ENCODE results near the gene PLXNB2.
A peak's percentile ranks its signal among the peaks of the same experiment; 100 is the strongest.

Gene PLXNB2

DNA sequence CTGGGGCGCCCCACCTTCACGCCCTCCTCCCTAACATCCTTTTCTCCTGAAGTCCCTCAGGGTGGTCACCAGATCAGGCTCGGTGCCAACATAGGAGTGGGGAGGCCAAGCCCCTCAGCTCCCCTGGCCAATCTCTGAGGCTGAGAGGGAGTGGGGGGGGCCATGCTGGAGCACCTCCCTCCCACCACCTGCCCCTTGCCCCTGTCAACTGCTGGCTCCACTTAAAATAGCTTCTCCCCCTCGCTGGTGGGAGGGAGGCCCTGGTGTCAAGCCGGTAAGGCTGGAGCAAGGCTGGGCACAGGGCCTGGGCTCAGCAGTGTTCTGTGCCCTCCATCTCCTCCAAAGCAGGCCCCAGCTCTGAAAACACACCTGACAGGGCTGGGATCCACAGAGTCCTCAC lies 4.9 kb downstream of the PLXNB2 start:
- Histone ChIP-seq H3K27ac (ENCODE audit: low read depth, low read length) (no peak overlapping the region), H3K4me3 (ENCODE audit: low read depth, low read length) (no peak overlapping the region), H3K9me3 (ENCODE audit: control insufficient read depth, insufficient read depth, low read depth, low read length) (no peaks in the 10 kb centered on the region), H3K27me3 (ENCODE audit: control insufficient read depth, insufficient read depth, low read length) (no peaks in the 10 kb centered on the region), H3K36me3 (ENCODE audit: control insufficient read depth, insufficient read depth, low read length) (no peaks in the 10 kb centered on the region), H3K4me1 (ENCODE audit: control insufficient read depth, insufficient read depth, low read length) (peaks cover 43% of the 10 kb centered on the region), H3K9ac (ENCODE audit: low read length) (no peak overlapping the region)

DNA sequence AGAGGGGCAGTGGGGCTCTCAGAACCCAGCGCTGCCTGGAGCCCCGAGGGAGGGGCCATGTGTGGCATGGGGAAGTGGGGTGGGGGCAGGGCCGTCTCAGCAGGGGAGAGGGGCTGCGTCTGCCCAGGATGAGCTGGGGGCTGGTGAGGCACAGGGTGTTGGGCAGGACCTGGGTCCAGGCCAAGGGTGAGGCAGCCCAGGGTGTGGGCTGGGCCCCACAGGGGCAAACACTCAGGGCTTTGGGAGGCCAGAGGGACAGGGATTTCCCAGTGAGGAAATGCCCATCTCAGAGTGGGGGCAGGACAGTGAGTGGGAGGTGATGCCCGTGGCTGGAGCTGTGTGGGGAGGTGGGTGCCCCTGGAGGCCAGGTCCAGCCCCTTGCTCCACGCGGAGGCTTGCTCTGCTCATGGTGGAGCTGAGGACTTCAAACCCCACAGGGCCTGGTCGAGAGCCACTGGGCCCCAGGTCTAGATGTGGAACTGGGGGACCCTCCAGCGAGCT lies 5.4 kb downstream of the PLXNB2 start:
- Histone ChIP-seq H3K9me3 (ENCODE audit: control insufficient read depth, insufficient read depth, low read depth, low read length) (no peaks in the 10 kb centered on the region), H3K9ac (ENCODE audit: low read length) (no peak overlapping the region), H3K27ac (ENCODE audit: low read depth, low read length) (no peak overlapping the region), H3K4me3 (ENCODE audit: low read depth, low read length) (no peak overlapping the region), H3K27me3 (ENCODE audit: control insufficient read depth, insufficient read depth, low read length) (no peaks in the 10 kb centered on the region), H3K36me3 (ENCODE audit: control insufficient read depth, insufficient read depth, low read length) (no peaks in the 10 kb centered on the region), H3K4me1 (ENCODE audit: control insufficient read depth, insufficient read depth, low read length) (peaks cover 44% of the 10 kb centered on the region)

DNA sequence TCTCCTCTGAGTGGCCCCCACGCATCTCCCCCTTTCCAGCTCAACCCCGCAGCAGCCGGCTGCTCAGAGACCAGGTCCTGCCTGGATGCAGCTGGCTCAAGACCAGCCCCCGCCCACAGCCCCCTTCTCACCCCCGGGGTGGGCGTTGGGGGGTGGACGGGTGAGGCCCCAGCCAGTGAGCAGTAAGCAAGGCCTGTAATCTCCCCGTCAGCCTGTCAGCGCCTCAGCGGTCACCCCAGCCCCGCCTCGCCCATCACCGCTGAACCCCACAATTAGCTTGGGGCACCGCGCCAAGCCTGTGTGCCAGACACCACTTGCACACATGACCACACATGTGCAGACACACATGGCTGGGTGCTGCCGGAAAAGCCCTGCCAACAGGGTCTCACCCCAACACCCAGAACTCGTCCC lies 5.9 kb downstream of the PLXNB2 start:
- H3K4me1 ChIP-seq (ENCODE audit: control insufficient read depth, insufficient read depth, low read length) = peaks cover 49% of the 10 kb centered on the region
- H3K9ac ChIP-seq (ENCODE audit: low read length) = no peak overlapping the region
- no peak overlapping the region for H3K27ac ChIP-seq (ENCODE audit: low read depth, low read length)
- H3K36me3 ChIP-seq (ENCODE audit: control insufficient read depth, insufficient read depth, low read length) = no peaks in the 10 kb centered on the region
- no peaks in the 10 kb centered on the region for H3K27me3 ChIP-seq (ENCODE audit: control insufficient read depth, insufficient read depth, low read length)
- H3K4me3 ChIP-seq (ENCODE audit: low read depth, low read length) = no peak overlapping the region
- no peaks in the 10 kb centered on the region for H3K9me3 ChIP-seq (ENCODE audit: control insufficient read depth, insufficient read depth, low read depth, low read length)

- Histone ChIP-seq H3K4me3 (ENCODE audit: low read depth, low read length) (peak overlapping the region; percentile 54; the same call in 1 of the 2 replicates), H3K9me3 (ENCODE audit: control insufficient read depth, insufficient read depth, low read depth, low read length) (no peaks in the 10 kb centered on the region), H3K4me1 (ENCODE audit: control insufficient read depth, insufficient read depth, low read length) (peaks cover 44% of the 10 kb centered on the region), H3K9ac (ENCODE audit: low read length) (no peak overlapping the region), H3K27me3 (ENCODE audit: control insufficient read depth, insufficient read depth, low read length) (no peaks in the 10 kb centered on the region), H3K27ac (ENCODE audit: low read depth, low read length) (no peak overlapping the region), H3K36me3 (ENCODE audit: control insufficient read depth, insufficient read depth, low read length) (no peaks in the 10 kb centered on the region)
These were observed 6.7 kb downstream of the PLXNB2 start for GRCh38 chr22:50300620-50301257.

GRCh38 chr22:50299785-50300619 lies 7.4 kb downstream of the PLXNB2 start:
- no peak overlapping the region for H3K27ac ChIP-seq (ENCODE audit: low read depth, low read length)
- peaks cover 39% of the 10 kb centered on the region for H3K4me1 ChIP-seq (ENCODE audit: control insufficient read depth, insufficient read depth, low read length)
- H3K9ac ChIP-seq (ENCODE audit: low read length) = peak overlapping the region; percentile 18
- H3K9me3 ChIP-seq (ENCODE audit: control insufficient read depth, insufficient read depth, low read depth, low read length) = no peaks in the 10 kb centered on the region
- no peaks in the 10 kb centered on the region for H3K27me3 ChIP-seq (ENCODE audit: control insufficient read depth, insufficient read depth, low read length)
- no peaks in the 10 kb centered on the region for H3K36me3 ChIP-seq (ENCODE audit: control insufficient read depth, insufficient read depth, low read length)
- peak overlapping the region; percentile 54 for H3K4me3 ChIP-seq (ENCODE audit: low read depth, low read length)

- H3K27me3 ChIP-seq (ENCODE audit: control insufficient read depth, insufficient read depth, low read length) = no peaks in the 10 kb centered on the region
- H3K4me3 ChIP-seq (ENCODE audit: low read depth, low read length) = peak overlapping the region; percentile 54
- no peaks in the 10 kb centered on the region for H3K9me3 ChIP-seq (ENCODE audit: control insufficient read depth, insufficient read depth, low read depth, low read length)
- H3K27ac ChIP-seq (ENCODE audit: low read depth, low read length) = no peak overlapping the region
- no peaks in the 10 kb centered on the region for H3K36me3 ChIP-seq (ENCODE audit: control insufficient read depth, insufficient read depth, low read length)
- no peak overlapping the region for H3K9ac ChIP-seq (ENCODE audit: low read length)
- peaks cover 38% of the 10 kb centered on the region for H3K4me1 ChIP-seq (ENCODE audit: control insufficient read depth, insufficient read depth, low read length)
These were observed 8.3 kb downstream of the PLXNB2 start for GRCh38 chr22:50298937-50299784.

DNA sequence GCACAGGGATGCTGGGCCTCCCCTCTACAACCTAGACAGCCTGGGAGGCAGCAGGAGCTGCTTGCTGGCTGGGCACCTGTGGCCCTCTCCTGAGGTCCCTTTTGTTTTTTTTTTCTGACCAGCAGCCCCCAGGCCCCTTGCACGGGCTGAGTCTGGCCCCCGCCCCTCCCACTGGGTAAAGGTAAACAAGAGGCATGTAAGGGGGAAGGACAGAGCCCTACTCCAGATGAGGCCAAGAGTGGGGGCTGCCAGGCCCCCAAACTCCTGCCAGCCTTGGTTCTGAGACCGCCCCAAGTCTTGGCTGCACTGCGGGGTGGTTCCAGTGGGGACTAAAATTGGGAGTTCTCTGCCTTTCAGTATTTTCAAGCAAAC lies 9.2 kb downstream of the PLXNB2 start:
- H3K36me3 ChIP-seq (ENCODE audit: control insufficient read depth, insufficient read depth, low read length) = no peaks in the 10 kb centered on the region
- H3K27me3 ChIP-seq (ENCODE audit: control insufficient read depth, insufficient read depth, low read length) = no peaks in the 10 kb centered on the region
- no peak overlapping the region for H3K27ac ChIP-seq (ENCODE audit: low read depth, low read length)
- H3K4me3 ChIP-seq (ENCODE audit: low read depth, low read length) = no peak overlapping the region
- no peaks in the 10 kb centered on the region for H3K9me3 ChIP-seq (ENCODE audit: control insufficient read depth, insufficient read depth, low read depth, low read length)
- no peak overlapping the region for H3K9ac ChIP-seq (ENCODE audit: low read length)
- peaks cover 36% of the 10 kb centered on the region for H3K4me1 ChIP-seq (ENCODE audit: control insufficient read depth, insufficient read depth, low read length)

DNA sequence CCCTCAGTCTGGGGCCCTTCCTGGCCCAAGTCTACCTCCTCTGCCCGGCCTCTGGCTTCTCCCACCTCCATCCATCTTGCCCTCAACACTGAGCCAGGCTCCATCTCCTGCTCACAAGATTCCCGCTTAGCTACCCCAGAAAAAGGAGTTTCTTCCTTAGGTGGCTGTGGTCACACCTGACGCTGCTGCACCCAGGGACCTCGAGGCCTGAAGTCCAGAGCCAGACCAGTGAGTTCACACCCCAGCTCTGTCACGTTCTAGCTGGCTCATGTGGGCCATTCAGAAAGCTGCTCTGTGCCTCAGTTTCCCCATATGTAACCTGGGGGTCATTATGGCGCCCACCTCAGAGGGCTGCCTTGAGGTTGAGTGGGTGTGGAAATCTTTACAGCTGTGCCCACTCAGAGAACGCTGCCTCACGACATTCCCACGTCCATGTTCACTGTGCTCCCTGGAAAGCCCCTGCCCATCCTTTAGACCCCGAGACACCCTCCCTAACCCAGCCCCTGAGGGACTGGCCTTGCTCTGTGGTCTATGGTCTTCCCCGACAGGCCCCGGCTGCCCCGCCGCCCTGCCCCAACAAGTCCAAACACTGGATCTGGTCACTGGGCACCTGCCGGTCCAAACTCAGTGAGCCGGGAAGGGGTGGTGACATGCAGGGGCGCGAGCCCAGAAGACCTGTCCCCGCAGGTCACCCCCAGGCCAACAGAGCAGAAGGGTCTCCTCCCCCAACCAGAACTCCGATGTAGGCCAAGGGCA lies 9.8 kb downstream of the PLXNB2 start:
- H3K27me3 ChIP-seq (ENCODE audit: control insufficient read depth, insufficient read depth, low read length) = no peaks in the 10 kb centered on the region
- peaks cover 39% of the 10 kb centered on the region for H3K4me1 ChIP-seq (ENCODE audit: control insufficient read depth, insufficient read depth, low read length)
- H3K36me3 ChIP-seq (ENCODE audit: control insufficient read depth, insufficient read depth, low read length) = no peaks in the 10 kb centered on the region
- H3K9me3 ChIP-seq (ENCODE audit: control insufficient read depth, insufficient read depth, low read depth, low read length) = no peaks in the 10 kb centered on the region
- no peak overlapping the region for H3K27ac ChIP-seq (ENCODE audit: low read depth, low read length)
- H3K9ac ChIP-seq (ENCODE audit: low read length) = no peak overlapping the region
- H3K4me3 ChIP-seq (ENCODE audit: low read depth, low read length) = no peak overlapping the region

- no peak overlapping the region for H3K4me3 ChIP-seq (ENCODE audit: low read depth, low read length)
- no peak overlapping the region for H3K9ac ChIP-seq (ENCODE audit: low read length)
- H3K27ac ChIP-seq (ENCODE audit: low read depth, low read length) = no peak overlapping the region
- peaks cover 43% of the 10 kb centered on the region for H3K4me1 ChIP-seq (ENCODE audit: control insufficient read depth, insufficient read depth, low read length)
- no peaks in the 10 kb centered on the region for H3K36me3 ChIP-seq (ENCODE audit: control insufficient read depth, insufficient read depth, low read length)
- no peaks in the 10 kb centered on the region for H3K27me3 ChIP-seq (ENCODE audit: control insufficient read depth, insufficient read depth, low read length)
- H3K9me3 ChIP-seq (ENCODE audit: control insufficient read depth, insufficient read depth, low read depth, low read length) = no peaks in the 10 kb centered on the region
These were observed 10.6 kb downstream of the PLXNB2 start for GRCh38 chr22:50296658-50297490.

GRCh38 chr22:50294319-50294656 lies 13.2 kb downstream of the PLXNB2 start:
- Histone ChIP-seq H3K9ac (ENCODE audit: low read length) (peak overlapping the region; percentile 71), H3K4me1 (ENCODE audit: control insufficient read depth, insufficient read depth, low read length) (peaks cover 35% of the 10 kb centered on the region), H3K4me3 (ENCODE audit: low read depth, low read length) (no peak overlapping the region), H3K27ac (ENCODE audit: low read depth, low read length) (peak overlapping the region; percentile 93), H3K9me3 (ENCODE audit: control insufficient read depth, insufficient read depth, low read depth, low read length) (no peaks in the 10 kb centered on the region), H3K36me3 (ENCODE audit: control insufficient read depth, insufficient read depth, low read length) (peaks cover 17% of the 10 kb centered on the region), H3K27me3 (ENCODE audit: control insufficient read depth, insufficient read depth, low read length) (no peaks in the 10 kb centered on the region)

Data from HUES6 (cell line).